H9 (cell line): ENCODE results near the gene ZKSCAN5. TPM values are rescaled to one million over a fixed set of nuclear protein-coding genes. Genes with fewer than 3 reads are reported as not detected.

Experiments
- DNase-seq: peaks from one replicate; pipeline ENCODE4 v3.0.0-alpha.2; 2017
- H2AFZ ChIP-seq: one replicate; pipeline ENCODE4 v1.6.1; 2013; ENCODE audit warnings: mild to moderate bottlenecking, low read length, control low read depth, moderate library complexity
- H2AK5ac ChIP-seq: 2 replicates; pipeline ENCODE4 v1.6.1; 2013; ENCODE audit warnings: low read length, control low read depth, mixed read lengths; ENCODE audit not compliant: insufficient read length
- H2BK120ac ChIP-seq: one replicate; pipeline ENCODE4 v1.6.1; 2013; ENCODE audit warnings: low read depth, mild to moderate bottlenecking, low read length, control low read depth, inconsistent platforms; ENCODE audit not compliant: poor library complexity, severe bottlenecking
- H2BK12ac ChIP-seq: 2 replicates; pipeline ENCODE4 v1.6.1; 2013; ENCODE audit warnings: low read length, control low read depth, mixed read lengths, low read depth; ENCODE audit not compliant: insufficient read length
- H2BK15ac ChIP-seq: 2 replicates; pipeline ENCODE4 v1.6.1; 2013; ENCODE audit warnings: low read depth, low read length, control low read depth
- H2BK20ac ChIP-seq: one replicate; pipeline ENCODE4 v1.6.1; 2013; ENCODE audit warnings: low read depth, mild to moderate bottlenecking, low read length, control low read depth, inconsistent platforms; ENCODE audit not compliant: poor library complexity, severe bottlenecking
- H2BK5ac ChIP-seq: 2 replicates; pipeline ENCODE4 v1.6.1; 2013; ENCODE audit warnings: low read length, control low read depth, mixed read lengths; ENCODE audit not compliant: insufficient read length
- H3K14ac ChIP-seq: 2 replicates; pipeline ENCODE4 v1.6.1; 2013; ENCODE audit warnings: low read length, control low read depth; ENCODE audit not compliant: insufficient read depth
- H3K18ac ChIP-seq: 2 replicates; pipeline ENCODE4 v1.6.1; 2013; ENCODE audit warnings: low read depth, mild to moderate bottlenecking, mixed read lengths, low read length, control low read depth; ENCODE audit not compliant: insufficient read length
- H3K23ac ChIP-seq: 2 replicates; pipeline ENCODE4 v1.6.1; 2013; ENCODE audit warnings: low read length, control low read depth, mixed read lengths, low read depth; ENCODE audit not compliant: insufficient read length
- H3K23me2 ChIP-seq: 2 replicates; pipeline ENCODE4 v1.6.1; 2013; ENCODE audit warnings: low read depth, mild to moderate bottlenecking, mixed read lengths, low read length, control low read depth; ENCODE audit not compliant: insufficient read length, poor library complexity, severe bottlenecking
- H3K27ac ChIP-seq: 2 replicates; pipeline ENCODE4 v1.5.1; 2013; ENCODE audit warnings: low read length, control low read depth, mixed read lengths, low read depth; ENCODE audit not compliant: insufficient read length
- H3K27me3 ChIP-seq: 2 replicates; pipeline ENCODE4 v1.6.1; 2013; ENCODE audit warnings: low read length, control low read depth, inconsistent platforms; ENCODE audit not compliant: insufficient read depth
- H3K4ac ChIP-seq: 2 replicates; pipeline ENCODE4 v1.6.1; 2013; ENCODE audit warnings: low read depth, mild to moderate bottlenecking, control low read depth, inconsistent platforms, low read length, moderate library complexity
- H3K4me1 ChIP-seq: 2 replicates; pipeline ENCODE4 v1.6.1; 2013; ENCODE audit warnings: low read length, control low read depth, inconsistent platforms; ENCODE audit not compliant: insufficient read depth
- H3K4me2 ChIP-seq: 2 replicates; pipeline ENCODE4 v1.6.1; 2013; ENCODE audit warnings: low read length, control low read depth, mixed read lengths; ENCODE audit not compliant: insufficient read length, insufficient read depth
- H3K56ac ChIP-seq: 2 replicates; pipeline ENCODE4 v1.6.1; 2013; ENCODE audit warnings: low read depth, mild to moderate bottlenecking, mixed read lengths, low read length, control low read depth; ENCODE audit not compliant: insufficient read length
- H3K79me1 ChIP-seq: 2 replicates; pipeline ENCODE4 v1.6.1; 2013; ENCODE audit warnings: low read depth, mild to moderate bottlenecking, moderate library complexity, low read length, control low read depth, inconsistent platforms; ENCODE audit not compliant: insufficient read depth, poor library complexity, severe bottlenecking
- H3K79me2 ChIP-seq: 2 replicates; pipeline ENCODE4 v1.6.1; 2013; ENCODE audit warnings: low read length, control low read depth, inconsistent platforms; ENCODE audit not compliant: insufficient read depth
- H3K9ac ChIP-seq: 2 replicates; pipeline ENCODE4 v1.6.1; 2013; ENCODE audit warnings: low read length, control low read depth, mixed read lengths; ENCODE audit not compliant: insufficient read length; ENCODE audit errors: extremely low read depth
- H3K9me3 ChIP-seq: one replicate; pipeline ENCODE4 v1.6.1; 2013; ENCODE audit warnings: low read depth, low read length, inconsistent platforms; ENCODE audit not compliant: control insufficient read depth
- H3T11ph ChIP-seq: one replicate; pipeline ENCODE4 v1.6.1; 2013; ENCODE audit warnings: mild to moderate bottlenecking, low read length, control low read depth, inconsistent platforms
- H4K20me1 ChIP-seq: one replicate; pipeline ENCODE4 v1.6.1; 2013; ENCODE audit not compliant: control insufficient read depth, insufficient read length, insufficient read depth
- H4K5ac ChIP-seq: 2 replicates; pipeline ENCODE4 v1.6.1; 2013; ENCODE audit warnings: low read depth, mild to moderate bottlenecking, mixed read lengths, low read length, control low read depth; ENCODE audit not compliant: insufficient read length
- H4K8ac ChIP-seq: replicated peaks from 2 replicates; pipeline ENCODE4 v1.6.1; 2013; ENCODE audit warnings: low read length, control low read depth, mixed read lengths, low read depth; ENCODE audit not compliant: insufficient read length
- H4K91ac ChIP-seq: 2 replicates; pipeline ENCODE4 v1.6.1; 2013; ENCODE audit warnings: low read depth, mild to moderate bottlenecking, moderate library complexity, mixed read lengths, low read length, control low read depth; ENCODE audit not compliant: insufficient read length
- H3K27ac Mint-ChIP-seq, 3 experiments: 2 replicates in 2 of 3; 3 replicates in 1 of 3; pipeline ENCODE4 v1.8.0; 2020 to 2021; ENCODE audit warnings: mixed read lengths in 3 of 3, mild to moderate bottlenecking in 1 of 3, moderate library complexity in 1 of 3
- H3K27me3 Mint-ChIP-seq: 2 replicates; pipeline ENCODE4 v1.8.0; 2021; ENCODE audit warnings: low read depth, mild to moderate bottlenecking, moderate library complexity, mixed read lengths
- H3K36me3 Mint-ChIP-seq, 3 experiments: 2 replicates in 2 of 3; 3 replicates in 1 of 3; pipeline ENCODE4 v1.8.0; 2020 to 2021; ENCODE audit warnings: low read depth in 3 of 3, mixed read lengths in 3 of 3; ENCODE audit not compliant: insufficient read depth in 1 of 3
- H3K4me1 Mint-ChIP-seq, 2 experiments: 2 replicates each; pipeline ENCODE4 v1.8.0; 2020; ENCODE audit warnings: mixed read lengths in 2 of 2
- H3K4me3 Mint-ChIP-seq, 2 experiments: 2 replicates in 1 of 2; 3 replicates in 1 of 2; pipeline ENCODE4 v1.8.0; 2020 to 2021; ENCODE audit warnings: mild to moderate bottlenecking in 2 of 2, mixed read lengths in 2 of 2, moderate library complexity in 1 of 2
- H3K9me3 Mint-ChIP-seq, 2 experiments: 2 replicates in 1 of 2; 3 replicates in 1 of 2; pipeline ENCODE4 v1.8.0; 2020; ENCODE audit warnings: mild to moderate bottlenecking in 2 of 2, mixed read lengths in 2 of 2, moderate library complexity in 1 of 2
- WGBS: extraction: QIAGEN DNeasy Blood & Tissue Kit; methylation state at CpG from one replicate; pipeline ENCODE4 v1.1.7; 2013; ENCODE audit warnings: missing lambda C conversion rate, low lambda C conversion rate, mixed read lengths; ENCODE audit not compliant: insufficient read length; ENCODE audit errors: extremely low coverage; 5-methylcytosine and 5-hydroxymethylcytosine counted together
- total RNA-seq: library from RNA; stranded (reverse); gene quantifications from 2 replicates; pipeline ENCODE4 v1.2.1, GENCODE V29; 2021
- TF ChIP-seq, protein P1 (sequence below): fragments of 200-600 bp; sonication (generic); conservative IDR thresholded peaks from 3 replicates; pipeline ENCODE4 v1.8.0; 2021; ENCODE audit warnings: antibody characterized with exemption, mild to moderate bottlenecking

The ZKSCAN5 gene
- total RNA-seq, 1 experiment from 2014 or later, result 16.6 TPM

- H3K56ac ChIP-seq, result no peak overlapping the region
- no peak for DNase-seq
- no peak overlapping the region for H3K4ac ChIP-seq
- H2BK12ac ChIP-seq, result no peak overlapping the region
- H4K20me1 ChIP-seq, result no peaks in the 10 kb centered on the region
- H3K27me3 ChIP-seq, result no peaks in the 10 kb centered on the region
- no peak overlapping the region for H3K18ac ChIP-seq
- H3K4me1 ChIP-seq, result no peaks in the 10 kb centered on the region
- H4K5ac ChIP-seq, result no peak overlapping the region
- no peak overlapping the region for H3T11ph ChIP-seq
- H3K4me3 Mint-ChIP-seq, result no peak overlapping the region
- WGBS, result no CpG with 5 or more reads among the region's 5 CpGs
- no peaks in the 10 kb centered on the region for H3K23me2 ChIP-seq
- H2BK15ac ChIP-seq, result no peak overlapping the region
- H3K79me2 ChIP-seq, result no peaks in the 10 kb centered on the region
- H2BK20ac ChIP-seq, result no peak overlapping the region
- no peak overlapping the region for H3K4me2 ChIP-seq
- H3K9ac ChIP-seq, result no peak overlapping the region
- no peak overlapping the region for H4K91ac ChIP-seq
- peaks cover 11% of the 10 kb centered on the region for H3K9me3 ChIP-seq
- H3K27ac Mint-ChIP-seq, result no peak overlapping the region
- H2BK5ac ChIP-seq, result no peak overlapping the region
- no peak overlapping the region for H2BK120ac ChIP-seq
- no peak overlapping the region for H3K23ac ChIP-seq
- TF ChIP-seq, protein P1, sequence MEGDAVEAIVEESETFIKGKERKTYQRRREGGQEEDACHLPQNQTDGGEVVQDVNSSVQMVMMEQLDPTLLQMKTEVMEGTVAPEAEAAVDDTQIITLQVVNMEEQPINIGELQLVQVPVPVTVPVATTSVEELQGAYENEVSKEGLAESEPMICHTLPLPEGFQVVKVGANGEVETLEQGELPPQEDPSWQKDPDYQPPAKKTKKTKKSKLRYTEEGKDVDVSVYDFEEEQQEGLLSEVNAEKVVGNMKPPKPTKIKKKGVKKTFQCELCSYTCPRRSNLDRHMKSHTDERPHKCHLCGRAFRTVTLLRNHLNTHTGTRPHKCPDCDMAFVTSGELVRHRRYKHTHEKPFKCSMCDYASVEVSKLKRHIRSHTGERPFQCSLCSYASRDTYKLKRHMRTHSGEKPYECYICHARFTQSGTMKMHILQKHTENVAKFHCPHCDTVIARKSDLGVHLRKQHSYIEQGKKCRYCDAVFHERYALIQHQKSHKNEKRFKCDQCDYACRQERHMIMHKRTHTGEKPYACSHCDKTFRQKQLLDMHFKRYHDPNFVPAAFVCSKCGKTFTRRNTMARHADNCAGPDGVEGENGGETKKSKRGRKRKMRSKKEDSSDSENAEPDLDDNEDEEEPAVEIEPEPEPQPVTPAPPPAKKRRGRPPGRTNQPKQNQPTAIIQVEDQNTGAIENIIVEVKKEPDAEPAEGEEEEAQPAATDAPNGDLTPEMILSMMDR, result no peak
- no peak overlapping the region for H3K27ac ChIP-seq
- H2AFZ ChIP-seq, result no peak overlapping the region
- no peak overlapping the region for H4K8ac ChIP-seq
- no peaks in the 10 kb centered on the region for H3K4me1 Mint-ChIP-seq
- no peaks in the 10 kb centered on the region for H3K79me1 ChIP-seq
- peaks cover 15% of the 10 kb centered on the region for H3K27me3 Mint-ChIP-seq
- H2AK5ac ChIP-seq, result no peak overlapping the region
- no peak overlapping the region for H3K14ac ChIP-seq
- H3K9me3 Mint-ChIP-seq, result peaks cover 76 to 82% of the 10 kb centered on the region in 2 experiments
- H3K36me3 Mint-ChIP-seq, result peaks cover 26 to 35% (median 31%) of the 10 kb centered on the region in 3 experiments
Measured at GRCh38 chr7:99540542-99540941, 36.1 kb downstream of the ZKSCAN5 start.
